Neural progenitor cell (in vitro differentiated cells): ENCODE data around the gene OR1Q1. TPM values are rescaled to one million over a fixed set of nuclear protein-coding genes. Genes with fewer than 3 reads are reported as not detected.

Experiments used
- DNase-seq: peaks from one replicate; pipeline ENCODE4 v3.0.0-alpha.2; 2016; ENCODE audit warnings: low spot score
- H2AFZ ChIP-seq: fragments of 200-600 bp; sonication (generic); replicated peaks from 2 replicates; pipeline ENCODE4 v1.6.1; 2016; ENCODE audit warnings: antibody characterized with exemption
- H3F3A ChIP-seq: fragments of 200-600 bp; sonication (generic); 2 replicates; pipeline ENCODE4 v1.6.1; 2016; ENCODE audit warnings: antibody characterized with exemption, low read depth
- H3K27ac ChIP-seq: fragments of 200-600 bp; sonication (generic); 2 replicates; pipeline ENCODE4 v1.5.1; 2016; ENCODE audit warnings: mild to moderate bottlenecking
- H3K27me3 ChIP-seq: fragments of 200-600 bp; sonication (generic); 2 replicates; pipeline ENCODE4 v1.6.1; 2016; ENCODE audit warnings: mild to moderate bottlenecking, moderate library complexity
- H3K36me3 ChIP-seq: fragments of 200-600 bp; sonication (generic); 2 replicates; pipeline ENCODE4 v1.5.1; 2016
- H3K4me1 ChIP-seq: fragments of 200-600 bp; sonication (generic); 2 replicates; pipeline ENCODE4 v1.6.1; 2016; ENCODE audit warnings: mixed run types
- H3K4me2 ChIP-seq: fragments of 200-600 bp; sonication (generic); 2 replicates; pipeline ENCODE4 v1.6.1; 2016
- H3K4me3 ChIP-seq: fragments of 200-600 bp; sonication (generic); 2 replicates; pipeline ENCODE4 v1.5.1; 2016
- H3K79me2 ChIP-seq: fragments of 200-600 bp; sonication (generic); 2 replicates; pipeline ENCODE4 v1.6.1; 2016; ENCODE audit warnings: low read depth
- H3K9ac ChIP-seq: fragments of 200-600 bp; sonication (generic); 2 replicates; pipeline ENCODE4 v1.6.1; 2016
- H3K9me3 ChIP-seq: fragments of 200-600 bp; sonication (generic); 2 replicates; pipeline ENCODE4 v1.5.1; 2016; ENCODE audit warnings: low read depth
- H4K20me1 ChIP-seq: fragments of 200-600 bp; sonication (generic); 2 replicates; pipeline ENCODE4 v1.6.1; 2016; ENCODE audit warnings: low read depth
- H3K27ac Mint-ChIP-seq: 3 replicates; pipeline ENCODE4 v1.8.0; 2021; ENCODE audit warnings: mixed read lengths
- H3K27me3 Mint-ChIP-seq: 2 replicates; pipeline ENCODE4 v1.8.0; 2022; ENCODE audit warnings: low read depth, mild to moderate bottlenecking, inconsistent platforms, moderate library complexity, mixed read lengths; ENCODE audit not compliant: insufficient read depth
- H3K36me3 Mint-ChIP-seq: 3 replicates; pipeline ENCODE4 v1.8.0; 2021; ENCODE audit warnings: mixed read lengths
- H3K4me1 Mint-ChIP-seq: 3 replicates; pipeline ENCODE4 v1.8.0; 2021; ENCODE audit warnings: mixed read lengths
- H3K4me3 Mint-ChIP-seq: 3 replicates; pipeline ENCODE4 v1.8.0; 2021; ENCODE audit warnings: mild to moderate bottlenecking, moderate library complexity, mixed read lengths
- H3K9me3 Mint-ChIP-seq: 3 replicates; pipeline ENCODE4 v1.8.0; 2020; ENCODE audit warnings: mixed read lengths
- EZH2 ChIP-seq: fragments of 200-600 bp; sonication (generic); IDR thresholded peaks from 2 replicates; pipeline ENCODE4 v1.6.1; 2017; ENCODE audit warnings: antibody characterized with exemption, mild to moderate bottlenecking, moderate library complexity
- EZH2phosphoT487 ChIP-seq: fragments of 200-600 bp; sonication (generic); IDR thresholded peaks from 2 replicates; pipeline ENCODE4 v1.6.1; 2017; ENCODE audit warnings: antibody characterized with exemption
- total RNA-seq: library from RNA; depleted of rRNA; stranded (reverse); fragments of >200 nt; gene quantifications from 2 replicates; pipeline ENCODE4 v1.2.3, GENCODE V29; 2015; ENCODE audit warnings: low replicate concordance
- TF ChIP-seq, protein P1 (sequence below): fragments of 200-600 bp; sonication (generic); IDR thresholded peaks from 2 replicates; pipeline ENCODE4 v1.5.1; 2017; ENCODE audit warnings: antibody characterized with exemption, mild to moderate bottlenecking

The OR1Q1 gene
- total RNA-seq, 1 donor from 2014 or later, result not detected

DNA sequence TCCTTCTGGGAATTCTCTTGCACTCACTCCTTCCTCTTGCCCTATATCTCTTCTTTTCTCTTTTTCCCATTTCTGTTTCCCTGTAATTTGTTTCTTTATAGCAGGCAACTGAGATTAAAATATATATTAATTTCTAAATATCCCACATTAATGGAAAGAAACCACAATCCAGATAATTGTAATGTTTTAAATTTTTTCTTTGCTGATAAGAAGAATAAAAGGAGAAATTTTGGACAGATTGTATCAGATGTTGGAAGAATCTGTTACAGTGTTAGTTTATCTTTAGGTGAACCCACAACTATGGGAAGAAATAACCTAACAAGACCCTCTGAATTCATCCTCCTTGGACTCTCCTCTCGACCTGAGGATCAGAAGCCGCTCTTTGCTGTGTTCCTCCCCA lies 46.9 kb downstream of the OR1Q1 start, which contains the start of gene OR1L1:
TSS of gene OR1L1 (plus strand) at position 301 of the 400 bp plus-strand sequence. CDS start at position 301, 0 bp downstream.
- peaks cover 3% of the 10 kb centered on the region for H3K27me3 Mint-ChIP-seq
- Histone ChIP-seq H3K9ac (no peak within 1 kb of the TSS), H3K79me2 (no peaks in the 10 kb centered on the region), H3K27me3 (no peaks in the 10 kb centered on the region), H3K4me1 (no peaks in the 10 kb centered on the region), H4K20me1 (no peaks in the 10 kb centered on the region), H3K4me2 (no peak within 1 kb of the TSS), H3K9me3 (peaks cover 8% of the 10 kb centered on the region), H3F3A (no peaks in the 10 kb centered on the region), H3K27ac (no peak within 1 kb of the TSS), H3K4me3 (no peak within 1 kb of the TSS), H2AFZ (no peak within 1 kb of the TSS), H3K36me3 (no peaks in the 10 kb centered on the region)
- no peak within 1 kb of the TSS for H3K4me3 Mint-ChIP-seq
- TF ChIP-seq EZH2phosphoT487 (no peak), EZH2 (no peak)
- TF ChIP-seq, protein P1, sequence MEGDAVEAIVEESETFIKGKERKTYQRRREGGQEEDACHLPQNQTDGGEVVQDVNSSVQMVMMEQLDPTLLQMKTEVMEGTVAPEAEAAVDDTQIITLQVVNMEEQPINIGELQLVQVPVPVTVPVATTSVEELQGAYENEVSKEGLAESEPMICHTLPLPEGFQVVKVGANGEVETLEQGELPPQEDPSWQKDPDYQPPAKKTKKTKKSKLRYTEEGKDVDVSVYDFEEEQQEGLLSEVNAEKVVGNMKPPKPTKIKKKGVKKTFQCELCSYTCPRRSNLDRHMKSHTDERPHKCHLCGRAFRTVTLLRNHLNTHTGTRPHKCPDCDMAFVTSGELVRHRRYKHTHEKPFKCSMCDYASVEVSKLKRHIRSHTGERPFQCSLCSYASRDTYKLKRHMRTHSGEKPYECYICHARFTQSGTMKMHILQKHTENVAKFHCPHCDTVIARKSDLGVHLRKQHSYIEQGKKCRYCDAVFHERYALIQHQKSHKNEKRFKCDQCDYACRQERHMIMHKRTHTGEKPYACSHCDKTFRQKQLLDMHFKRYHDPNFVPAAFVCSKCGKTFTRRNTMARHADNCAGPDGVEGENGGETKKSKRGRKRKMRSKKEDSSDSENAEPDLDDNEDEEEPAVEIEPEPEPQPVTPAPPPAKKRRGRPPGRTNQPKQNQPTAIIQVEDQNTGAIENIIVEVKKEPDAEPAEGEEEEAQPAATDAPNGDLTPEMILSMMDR, result no peak
- DNase-seq, result no peak
- no peaks in the 10 kb centered on the region for H3K9me3 Mint-ChIP-seq
- H3K27ac Mint-ChIP-seq, result no peak within 1 kb of the TSS
- H3K4me1 Mint-ChIP-seq, result no peaks in the 10 kb centered on the region
- no peaks in the 10 kb centered on the region for H3K36me3 Mint-ChIP-seq

Other genes starting within 250 kb of the OR1Q1 start
- gene PTGS1, start 243.7 kb upstream of the OR1Q1 start, total RNA-seq, result 1.8 and 2.2 TPM in 2 replicates
- not detected in 2 replicates for gene OR1J1, start 136.8 kb upstream of the OR1Q1 start, total RNA-seq
- not detected in 2 replicates for gene OR1J2, start 103.9 kb upstream of the OR1Q1 start, total RNA-seq
- not detected in 2 replicates for gene OR1J4, start 95.6 kb upstream of the OR1Q1 start, total RNA-seq
- gene OR1N1, start 87.4 kb upstream of the OR1Q1 start, total RNA-seq, result not detected in 2 replicates
- not detected in 2 replicates for gene OR1N2, start 61.6 kb upstream of the OR1Q1 start, total RNA-seq
- not detected in 2 replicates for gene OR1L8, start 31.4 kb upstream of the OR1Q1 start, total RNA-seq
- gene OR1B1, start 42.9 kb downstream of the OR1Q1 start, total RNA-seq, result not detected in 2 replicates
- gene OR1L1, start 47.0 kb downstream of the OR1Q1 start, total RNA-seq, result not detected in 2 replicates
- gene OR1L3, start 60.4 kb downstream of the OR1Q1 start, total RNA-seq, result not detected in 2 replicates
- not detected in 2 replicates for gene OR1L4, start 109.3 kb downstream of the OR1Q1 start, total RNA-seq
- gene OR1L6, start 127.6 kb downstream of the OR1Q1 start, total RNA-seq, result not detected in 2 replicates
- gene OR5C1, start 174.2 kb downstream of the OR1Q1 start, total RNA-seq, result not detected in 2 replicates
- not detected in 2 replicates for gene OR1K1, start 185.4 kb downstream of the OR1Q1 start, total RNA-seq
- 43.4 and 55.2 TPM in 2 replicates for gene PDCL, start 213.8 kb downstream of the OR1Q1 start, total RNA-seq